GM21737 (cell line): ENCODE data around the gene PAX5.

Source experiments
- ATAC-seq: cut with Tn5 transposase; IDR thresholded peaks from one replicate; pipeline ENCODE4 v1.9.1; 2021; ENCODE audit warnings: mild to moderate bottlenecking, moderate library complexity; ENCODE audit not compliant: unreplicated experiment

Gene PAX5

DNA sequence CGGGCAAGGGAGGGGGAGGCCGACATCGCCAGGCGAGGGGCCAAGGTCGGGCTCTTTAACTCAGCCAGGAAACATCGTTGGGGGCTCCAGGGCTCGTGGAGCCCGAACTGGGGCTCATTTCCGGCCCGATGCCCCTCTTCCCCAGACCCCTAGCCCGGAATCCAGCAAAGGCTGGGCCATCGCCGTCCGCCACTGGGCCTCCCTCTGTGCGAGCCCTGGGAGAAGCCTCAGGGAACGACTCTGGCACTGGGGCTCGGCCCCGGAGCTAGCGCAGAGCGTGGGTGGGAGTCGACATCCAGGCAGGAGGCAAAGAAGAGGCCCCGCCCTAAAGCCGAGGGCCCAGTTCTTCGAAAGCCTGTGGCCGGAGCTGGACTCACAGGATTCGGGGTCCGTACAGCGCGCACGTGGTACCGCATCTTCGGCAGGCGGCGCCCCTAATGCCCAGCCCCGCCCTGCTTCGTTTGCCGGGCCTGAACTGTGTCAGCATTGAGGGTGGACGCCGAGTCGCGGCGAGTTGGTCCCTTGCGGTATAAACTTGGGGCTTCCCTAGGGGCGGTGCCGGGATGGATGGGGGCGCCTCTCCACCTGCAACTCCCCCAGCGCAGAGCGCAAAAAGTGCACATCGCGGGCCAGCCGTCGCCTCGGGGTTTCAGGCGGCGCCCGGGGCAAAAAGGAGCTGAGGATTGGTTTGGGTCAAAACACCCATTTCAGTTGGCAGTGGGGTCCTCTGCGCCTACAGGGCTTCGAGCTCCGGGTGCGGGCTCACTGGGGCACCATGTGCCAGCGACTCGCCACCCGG is 3.6 kb upstream of the PAX5 start:
- ATAC-seq = no peak

DNA sequence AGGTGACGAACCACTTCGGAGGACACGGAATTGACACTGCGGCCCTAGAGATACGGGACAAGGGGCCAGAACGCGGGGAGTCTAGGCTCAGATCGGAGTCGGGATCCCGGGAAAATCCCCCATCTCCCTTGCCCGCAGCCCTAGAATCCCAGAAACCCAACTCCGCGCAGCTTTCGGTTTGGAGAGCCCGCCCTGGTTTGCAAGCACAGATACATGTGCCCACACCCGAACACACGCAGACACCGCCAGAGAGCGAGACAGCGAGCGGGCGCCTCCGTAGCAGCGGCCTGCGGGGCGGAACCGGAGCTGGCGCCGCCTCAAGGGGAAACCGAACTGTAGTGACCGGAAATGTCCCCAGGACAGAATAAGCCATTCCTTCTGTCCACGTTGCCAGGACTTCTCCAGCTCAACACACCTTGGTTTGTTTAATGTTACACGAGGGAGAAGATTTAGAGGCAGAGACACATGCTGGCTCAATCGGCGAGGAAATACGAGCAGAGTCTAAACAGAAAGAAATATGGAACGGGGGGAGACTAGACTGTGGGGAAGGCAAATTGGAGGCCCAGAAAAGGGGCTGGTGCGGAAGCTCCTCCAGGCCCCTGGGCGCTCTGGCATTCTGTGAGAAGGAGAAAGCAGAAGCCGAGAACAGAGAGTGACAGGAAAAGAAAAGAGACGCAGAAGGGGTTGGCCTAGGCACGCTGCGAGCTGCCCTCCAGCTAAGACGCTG is 2.9 kb upstream of the PAX5 start:
- no peak for ATAC-seq

GRCh38 chr9:37036371-37036775 is 2.3 kb upstream of the PAX5 start:
- ATAC-seq = no peak

- no peak for ATAC-seq
Observed at GRCh38 chr9:37035648-37036370, 1.7 kb upstream of the PAX5 start.

DNA sequence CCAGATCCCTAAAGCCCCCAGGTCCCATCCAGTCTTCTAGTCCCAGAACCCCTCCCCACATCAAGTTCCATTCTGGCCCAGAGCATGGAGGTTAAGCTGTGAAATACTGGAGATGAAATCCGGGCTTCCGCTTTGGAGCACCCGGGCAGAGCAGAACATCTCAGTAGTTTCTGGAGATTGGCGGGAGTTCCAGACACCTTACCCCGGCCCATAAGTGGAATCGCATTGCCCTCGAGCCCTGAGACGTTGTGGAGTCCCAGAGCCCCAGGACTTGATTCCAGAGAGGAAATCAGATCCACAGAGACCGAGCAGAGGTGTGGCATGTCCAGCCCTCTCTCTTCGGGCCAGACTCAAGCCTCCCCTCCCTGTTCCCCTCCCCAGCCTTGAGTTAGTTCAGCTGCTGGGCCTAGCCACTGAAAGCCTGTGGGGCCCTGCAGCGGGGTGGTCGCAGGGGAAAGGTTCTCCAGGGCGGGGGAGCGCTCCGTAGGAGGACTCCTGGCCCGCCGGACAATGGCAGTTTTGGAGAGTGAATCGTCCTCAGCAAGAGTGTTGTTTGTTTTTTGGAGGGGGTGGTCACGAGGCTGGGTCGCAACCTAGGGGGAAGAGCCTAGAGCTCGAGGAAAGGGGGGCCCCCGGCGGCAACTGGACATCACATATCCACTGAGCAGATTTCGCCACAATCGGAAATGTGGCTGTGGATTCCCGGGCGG is 1.0 kb upstream of the PAX5 start:
- no peak for ATAC-seq

- no peak for ATAC-seq
Observed at GRCh38 chr9:37034305-37034937, 353 bp upstream of the PAX5 start.

DNA sequence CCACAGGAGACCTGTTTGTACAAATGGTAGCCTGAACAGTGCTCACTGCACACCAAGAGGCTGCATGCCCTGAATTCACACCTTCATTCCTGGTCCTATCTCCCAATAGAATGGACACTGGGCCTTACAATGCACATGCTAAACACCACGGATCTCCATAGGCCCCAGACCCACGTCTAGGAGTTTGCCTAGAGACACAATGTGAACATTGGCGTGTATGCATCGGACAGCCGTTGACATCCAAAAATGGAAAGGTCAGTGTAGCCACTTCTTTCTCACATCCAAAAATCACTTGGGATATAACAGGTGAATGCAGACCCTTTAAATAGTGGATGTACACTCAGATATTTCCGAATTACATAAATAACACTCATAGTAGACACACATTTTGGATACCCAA is 927 bp downstream of the PAX5 start:
- no peak for ATAC-seq

DNA sequence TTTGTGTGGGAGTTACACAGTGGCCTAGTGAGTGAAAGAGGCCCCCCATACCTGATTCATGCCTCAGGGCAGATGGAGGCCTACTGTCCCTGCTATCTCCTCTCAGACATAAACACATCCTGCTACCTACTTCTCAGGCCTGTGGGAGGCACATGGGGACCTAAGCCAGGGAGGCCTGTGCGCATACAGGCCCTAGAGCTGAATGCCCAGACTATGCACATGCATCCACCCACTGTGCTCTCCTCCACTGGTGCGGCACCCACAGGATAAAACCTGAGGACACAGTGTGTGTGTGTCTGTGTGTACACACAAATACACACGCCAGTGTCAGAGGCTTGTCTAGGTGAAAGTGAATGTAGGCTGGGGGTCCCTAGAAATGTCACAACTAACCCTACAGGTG is 1.4 kb downstream of the PAX5 start:
- ATAC-seq = no peak

DNA sequence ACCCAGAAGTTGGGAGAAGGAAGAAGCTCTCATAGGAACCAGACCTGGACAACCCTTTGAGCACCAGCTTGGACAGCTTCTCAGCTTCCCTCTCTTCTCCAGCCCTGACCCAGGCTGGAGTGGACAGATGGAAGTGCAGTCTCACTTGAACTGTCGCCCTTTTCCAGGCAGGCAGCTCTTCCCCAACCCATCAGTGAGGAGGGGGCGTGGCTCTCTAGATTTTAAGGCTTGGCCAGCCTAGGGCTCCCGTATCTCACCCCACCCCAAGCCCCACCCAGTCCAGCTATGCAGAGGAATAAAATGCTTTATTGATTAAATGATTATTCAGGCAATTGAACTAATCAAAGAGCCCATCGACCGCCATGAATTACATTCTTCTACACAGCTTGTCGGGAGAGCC is 2.2 kb downstream of the PAX5 start:
- no peak for ATAC-seq

DNA sequence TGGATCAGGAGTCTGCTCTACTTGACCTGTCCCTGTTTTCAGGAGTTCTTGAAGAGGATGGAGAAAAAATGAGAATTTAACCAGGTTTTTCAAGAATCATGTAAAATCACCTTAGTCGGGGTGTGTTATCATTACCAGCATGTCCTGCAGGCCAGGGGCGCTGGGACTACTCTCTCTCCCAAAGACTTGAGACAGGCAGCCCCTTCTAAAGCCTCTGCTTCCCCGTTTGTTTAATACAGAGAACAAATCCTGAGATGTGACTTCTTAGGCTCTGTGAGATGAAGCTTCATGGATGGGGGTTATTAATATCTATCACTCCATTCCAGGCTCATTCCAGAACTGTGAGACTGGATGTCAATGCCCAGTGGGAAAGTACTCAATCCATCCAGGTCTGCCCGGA is 3.0 kb downstream of the PAX5 start:
- ATAC-seq = no peak

DNA sequence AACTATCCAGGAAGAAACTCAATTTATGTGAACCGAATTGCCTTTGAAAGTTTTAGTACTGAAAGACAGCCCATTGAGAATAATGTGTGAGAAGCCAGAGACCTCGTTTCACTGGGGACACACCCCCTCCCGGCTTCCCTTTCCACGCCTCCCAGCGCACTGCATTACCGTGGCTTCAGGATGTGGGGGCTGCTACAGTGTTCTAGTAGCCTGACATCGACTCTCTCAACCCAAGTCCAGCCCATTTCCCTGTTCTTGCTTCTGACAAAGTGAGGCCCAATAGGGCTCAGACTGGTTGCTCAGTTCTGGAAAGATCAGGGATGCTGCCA is 3.5 kb downstream of the PAX5 start:
- no peak for ATAC-seq

- ATAC-seq = no peak
Observed at GRCh38 chr9:37029776-37030610, 4.1 kb downstream of the PAX5 start.

DNA sequence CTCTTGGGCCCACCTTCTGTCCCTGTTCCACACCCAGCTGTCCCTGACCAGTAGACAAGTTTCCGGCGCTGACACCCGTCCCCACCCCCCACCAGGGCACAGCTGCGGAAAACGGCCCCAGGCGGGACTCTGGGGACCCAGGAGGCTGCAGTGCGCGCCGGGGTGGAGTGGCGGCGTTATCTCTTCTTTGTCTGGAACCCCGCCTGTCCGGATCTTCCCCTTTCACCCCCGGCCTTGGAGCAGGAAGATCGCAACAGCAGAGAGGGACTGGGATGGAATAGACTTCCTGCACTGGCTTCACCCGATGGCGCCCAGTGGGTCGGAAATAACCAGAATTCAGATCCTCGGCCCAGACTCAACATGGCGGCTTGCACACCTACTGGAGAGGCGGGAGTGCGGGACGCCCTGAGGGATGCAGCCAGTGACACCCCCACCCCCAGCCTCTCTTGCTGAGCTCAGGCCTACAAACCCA is 4.7 kb downstream of the PAX5 start:
- no peak for ATAC-seq

DNA sequence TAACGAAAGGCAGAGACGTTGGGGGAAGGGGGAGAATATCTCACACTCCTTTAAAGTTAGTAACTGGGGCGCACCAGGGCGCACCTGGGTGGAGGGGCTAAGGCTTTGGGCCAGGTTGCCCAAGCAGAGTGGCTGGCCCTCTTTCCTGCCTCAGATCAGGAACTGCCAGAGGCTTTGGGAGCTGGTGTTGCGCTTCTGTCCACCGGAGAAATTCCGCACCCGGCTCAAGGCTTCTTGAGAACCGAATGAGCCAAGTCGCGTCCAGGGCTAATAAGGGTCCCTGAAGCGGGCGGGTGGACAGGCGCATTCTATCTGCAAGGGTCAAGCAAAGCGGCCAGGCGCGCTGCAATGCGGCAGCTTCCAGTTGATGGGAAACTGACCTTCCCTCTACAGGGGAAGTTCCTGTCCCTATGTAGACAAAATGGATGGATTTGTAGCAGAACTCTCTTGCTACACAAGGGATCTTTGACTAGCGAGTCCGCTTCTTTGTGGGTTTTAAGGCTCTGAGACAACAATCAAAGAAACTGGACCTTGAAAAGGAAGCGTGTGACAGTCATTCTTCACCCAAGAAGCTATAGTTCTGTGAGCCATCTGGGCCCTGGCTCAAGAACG is 5.5 kb downstream of the PAX5 start:
- no peak for ATAC-seq

GRCh38 chr9:37027582-37028419 is 6.3 kb downstream of the PAX5 start:
- peak; percentile 70 for ATAC-seq

DNA sequence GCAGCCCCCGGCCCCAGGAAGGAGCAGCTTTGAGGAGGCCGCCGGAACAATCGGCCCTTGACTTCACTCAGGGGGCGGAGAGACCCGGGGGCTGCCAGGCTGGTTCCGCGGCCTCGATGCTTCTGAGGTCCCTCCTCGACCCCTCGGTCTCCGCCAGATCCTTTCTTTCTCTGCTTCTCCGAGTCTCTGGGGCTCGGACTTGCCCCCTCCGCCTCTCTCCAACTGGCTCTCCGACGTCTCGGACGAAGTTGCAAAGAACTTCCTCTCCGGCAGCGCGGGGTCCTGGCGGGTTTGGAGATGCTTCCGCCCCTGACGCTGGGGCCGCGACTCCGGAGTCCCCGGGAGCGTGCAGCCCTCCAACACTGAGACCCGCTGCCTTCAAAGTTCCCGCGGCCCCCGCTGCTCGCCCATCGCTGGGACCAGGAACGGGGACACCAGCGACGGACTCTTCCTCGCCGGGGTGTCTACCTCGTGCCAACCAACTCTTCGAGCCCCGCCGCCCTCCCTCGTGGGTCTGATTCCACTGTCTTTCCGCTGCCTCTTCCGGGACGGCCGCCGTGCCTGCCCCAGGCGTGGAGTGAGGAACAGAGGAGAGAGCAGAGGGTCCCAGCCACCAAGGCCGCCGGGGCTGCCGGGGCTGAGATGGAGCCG is 7.0 kb downstream of the PAX5 start:
- ATAC-seq = no peak

DNA sequence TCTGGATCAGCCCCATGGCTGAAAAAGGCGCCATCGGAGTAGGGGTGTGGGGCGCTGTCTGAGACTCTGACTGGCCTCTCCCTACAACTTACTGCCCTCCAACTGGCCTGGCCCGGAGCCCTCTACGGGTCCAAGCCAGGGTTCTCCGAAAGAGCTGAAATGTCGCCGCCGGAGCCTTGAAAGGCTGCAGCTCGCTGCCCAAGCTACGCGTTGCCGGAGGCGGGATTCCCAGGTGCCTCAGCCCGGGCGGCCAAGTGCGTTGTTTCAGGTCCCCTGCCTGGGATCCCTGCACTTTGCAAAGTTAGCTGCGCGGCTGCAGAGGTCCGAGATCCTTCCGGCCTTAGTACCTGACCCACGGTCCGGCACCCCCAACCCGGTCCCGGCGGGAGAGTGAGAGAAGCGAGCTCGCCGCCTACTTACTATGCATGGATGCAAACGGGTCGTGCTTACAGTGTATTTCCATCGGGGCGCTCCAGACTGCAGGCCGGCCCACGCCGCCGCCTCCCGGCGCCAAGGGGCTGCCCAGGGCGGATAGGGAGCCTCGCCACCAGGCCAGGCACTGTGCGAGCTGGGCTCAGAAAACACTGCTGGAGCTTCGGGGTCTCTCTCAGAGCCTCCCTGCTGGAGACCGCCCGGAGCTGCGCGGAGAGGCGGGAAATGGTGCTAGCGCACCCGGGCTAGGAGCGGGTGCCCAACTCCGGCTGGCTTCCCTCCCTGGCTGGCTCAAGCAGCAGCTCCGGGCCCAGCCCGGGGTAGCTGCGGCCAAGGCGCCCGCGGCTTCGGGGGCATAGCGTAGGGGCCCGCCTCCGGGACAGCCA is 7.7 kb downstream of the PAX5 start:
- no peak for ATAC-seq
